A549 (cell line): ENCODE data around the gene ZFAND4.

Experiments used
- CBX8 ChIP-seq: fragments of 200-600 bp; sonication (generic); IDR thresholded peaks from 2 replicates; pipeline ENCODE4 v1.6.1; 2016
- CEBPB ChIP-seq, 2 experiments: fragments of >200 bp in 1 of 2; sonication (Bioruptor Twin) in 1 of 2; formaldehyde crosslinking in 1 of 2; IDR thresholded peaks; 2 replicates each; pipeline ENCODE4 v1.6.1; 2012 to 2016
- CHD2 ChIP-seq: fragments of 150-350 bp; IDR thresholded peaks from 2 replicates; pipeline ENCODE4 v1.6.1; 2014; ENCODE audit warnings: low read length; ENCODE audit not compliant: partially characterized antibody
- EP300 ChIP-seq, 2 experiments: fragments of >200 bp; sonication (Bioruptor Twin); formaldehyde crosslinking; IDR thresholded peaks; 2 replicates in 1 of 2; 3 replicates in 1 of 2; pipeline ENCODE4 v1.6.1; 2016 to 2017
- GATA3 ChIP-seq: IDR thresholded peaks from 2 replicates; pipeline ENCODE4 v1.6.1; 2012; ENCODE audit warnings: borderline replicate concordance
- MAZ ChIP-seq: fragments of 150-350 bp; IDR thresholded peaks from 2 replicates; pipeline ENCODE4 v1.6.1; 2014; ENCODE audit warnings: antibody characterized with exemption, low read depth, low read length, borderline replicate concordance
- NPAS2 ChIP-seq: fragments of 250-450 bp; sonication (Bioruptor Pico); IDR thresholded peaks from 2 replicates; pipeline ENCODE4 v1.8.0; 2022; ENCODE audit warnings: mild to moderate bottlenecking, moderate library complexity, borderline replicate concordance
- RAD21 ChIP-seq, 2 experiments: fragments of >200 bp in 1 of 2; sonication (Bioruptor Twin) in 1 of 2; formaldehyde crosslinking in 1 of 2; IDR thresholded peaks in 1 of 2; conservative IDR thresholded peaks in 1 of 2; 2 replicates in 1 of 2; 3 replicates in 1 of 2; pipeline ENCODE4 v1.6.1; 2012 to 2018; ENCODE audit warnings: inconsistent platforms in 1 of 2
- RCOR1 ChIP-seq: fragments of 150-350 bp; IDR thresholded peaks from 2 replicates; pipeline ENCODE4 v1.6.1; 2014; ENCODE audit warnings: antibody characterized with exemption, low read length, low read depth
- RFX5 ChIP-seq: fragments of 450-650 bp; IDR thresholded peaks from 2 replicates; pipeline ENCODE4 v1.7.1; 2014; ENCODE audit warnings: antibody characterized with exemption, mild to moderate bottlenecking, moderate library complexity
- TF ChIP-seq, protein P1 (sequence below): fragments of 450-650 bp; IDR thresholded peaks from 2 replicates; pipeline ENCODE4 v1.6.1; 2014; ENCODE audit warnings: antibody characterized with exemption
- TF ChIP-seq, protein P2 (sequence below): IDR thresholded peaks from 2 replicates; pipeline ENCODE4 v1.6.1; 2012
- TF ChIP-seq, protein P3 (sequence below): fragments of >200 bp; sonication (Bioruptor Twin); formaldehyde crosslinking; IDR thresholded peaks from 3 replicates; pipeline ENCODE4 v1.5.1; 2016

DNA sequence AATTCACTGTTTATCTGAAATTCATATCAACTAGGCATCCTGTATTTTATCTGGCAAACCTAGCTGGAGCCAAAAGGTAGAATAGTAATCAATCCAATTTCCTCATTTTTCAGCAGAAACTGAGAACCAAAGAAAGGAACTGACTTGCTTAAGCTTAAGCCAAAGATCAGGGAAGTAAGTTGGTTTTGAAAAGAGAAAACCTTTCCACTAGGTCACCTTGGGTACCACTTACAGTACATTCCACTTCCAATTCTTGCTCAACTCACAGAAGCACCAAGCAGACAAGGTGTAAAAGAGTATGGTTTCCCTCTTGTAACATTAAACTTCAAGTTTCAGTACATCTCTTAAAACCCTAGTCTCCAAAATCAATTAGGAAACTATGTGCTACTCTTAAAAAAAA, 79.6 kb downstream of the ZFAND4 start:
- TF ChIP-seq RCOR1 (no peak), RAD21 (conservative IDR thresholded peaks at IDR 0.05 in 1 of 2, IDR thresholded peaks at IDR 0.05 in 1 of 2) (no peak), RFX5 (no peak), EP300 (IDR thresholded peaks at IDR 0.05) (no peak), CEBPB (IDR thresholded peaks at IDR 0.05) (no peak), MAZ (no peak), CBX8 (no peak), CHD2 (no peak), GATA3 (no peak), NPAS2 (CRISPR knock-in tag) (no peak)
- TF ChIP-seq, protein P1, sequence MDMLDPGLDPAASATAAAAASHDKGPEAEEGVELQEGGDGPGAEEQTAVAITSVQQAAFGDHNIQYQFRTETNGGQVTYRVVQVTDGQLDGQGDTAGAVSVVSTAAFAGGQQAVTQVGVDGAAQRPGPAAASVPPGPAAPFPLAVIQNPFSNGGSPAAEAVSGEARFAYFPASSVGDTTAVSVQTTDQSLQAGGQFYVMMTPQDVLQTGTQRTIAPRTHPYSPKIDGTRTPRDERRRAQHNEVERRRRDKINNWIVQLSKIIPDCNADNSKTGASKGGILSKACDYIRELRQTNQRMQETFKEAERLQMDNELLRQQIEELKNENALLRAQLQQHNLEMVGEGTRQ: no peak
- TF ChIP-seq, protein P2, sequence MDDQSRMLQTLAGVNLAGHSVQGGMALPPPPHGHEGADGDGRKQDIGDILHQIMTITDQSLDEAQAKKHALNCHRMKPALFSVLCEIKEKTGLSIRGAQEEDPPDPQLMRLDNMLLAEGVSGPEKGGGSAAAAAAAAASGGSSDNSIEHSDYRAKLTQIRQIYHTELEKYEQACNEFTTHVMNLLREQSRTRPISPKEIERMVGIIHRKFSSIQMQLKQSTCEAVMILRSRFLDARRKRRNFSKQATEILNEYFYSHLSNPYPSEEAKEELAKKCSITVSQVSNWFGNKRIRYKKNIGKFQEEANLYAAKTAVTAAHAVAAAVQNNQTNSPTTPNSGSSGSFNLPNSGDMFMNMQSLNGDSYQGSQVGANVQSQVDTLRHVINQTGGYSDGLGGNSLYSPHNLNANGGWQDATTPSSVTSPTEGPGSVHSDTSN: no peak
- TF ChIP-seq, protein P3, sequence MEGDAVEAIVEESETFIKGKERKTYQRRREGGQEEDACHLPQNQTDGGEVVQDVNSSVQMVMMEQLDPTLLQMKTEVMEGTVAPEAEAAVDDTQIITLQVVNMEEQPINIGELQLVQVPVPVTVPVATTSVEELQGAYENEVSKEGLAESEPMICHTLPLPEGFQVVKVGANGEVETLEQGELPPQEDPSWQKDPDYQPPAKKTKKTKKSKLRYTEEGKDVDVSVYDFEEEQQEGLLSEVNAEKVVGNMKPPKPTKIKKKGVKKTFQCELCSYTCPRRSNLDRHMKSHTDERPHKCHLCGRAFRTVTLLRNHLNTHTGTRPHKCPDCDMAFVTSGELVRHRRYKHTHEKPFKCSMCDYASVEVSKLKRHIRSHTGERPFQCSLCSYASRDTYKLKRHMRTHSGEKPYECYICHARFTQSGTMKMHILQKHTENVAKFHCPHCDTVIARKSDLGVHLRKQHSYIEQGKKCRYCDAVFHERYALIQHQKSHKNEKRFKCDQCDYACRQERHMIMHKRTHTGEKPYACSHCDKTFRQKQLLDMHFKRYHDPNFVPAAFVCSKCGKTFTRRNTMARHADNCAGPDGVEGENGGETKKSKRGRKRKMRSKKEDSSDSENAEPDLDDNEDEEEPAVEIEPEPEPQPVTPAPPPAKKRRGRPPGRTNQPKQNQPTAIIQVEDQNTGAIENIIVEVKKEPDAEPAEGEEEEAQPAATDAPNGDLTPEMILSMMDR: no peak
